ENCODE measurements around the gene C17orf75.
"Not testable (repeated sequence)": the region's sequence is repeated elsewhere in the genome, so short reads cannot be mapped to it uniquely, and the experiment has no call there.

Gene C17orf75

GRCh38 chr17:32341857-32342602 is at the start of gene C17orf75:
Gene C17orf75, minus strand, starts transcription at chr17:32342173. Its CDS starts 34 bp downstream, at chr17:32342139.
- DNase-seq, result peak; percentile 87

DNA sequence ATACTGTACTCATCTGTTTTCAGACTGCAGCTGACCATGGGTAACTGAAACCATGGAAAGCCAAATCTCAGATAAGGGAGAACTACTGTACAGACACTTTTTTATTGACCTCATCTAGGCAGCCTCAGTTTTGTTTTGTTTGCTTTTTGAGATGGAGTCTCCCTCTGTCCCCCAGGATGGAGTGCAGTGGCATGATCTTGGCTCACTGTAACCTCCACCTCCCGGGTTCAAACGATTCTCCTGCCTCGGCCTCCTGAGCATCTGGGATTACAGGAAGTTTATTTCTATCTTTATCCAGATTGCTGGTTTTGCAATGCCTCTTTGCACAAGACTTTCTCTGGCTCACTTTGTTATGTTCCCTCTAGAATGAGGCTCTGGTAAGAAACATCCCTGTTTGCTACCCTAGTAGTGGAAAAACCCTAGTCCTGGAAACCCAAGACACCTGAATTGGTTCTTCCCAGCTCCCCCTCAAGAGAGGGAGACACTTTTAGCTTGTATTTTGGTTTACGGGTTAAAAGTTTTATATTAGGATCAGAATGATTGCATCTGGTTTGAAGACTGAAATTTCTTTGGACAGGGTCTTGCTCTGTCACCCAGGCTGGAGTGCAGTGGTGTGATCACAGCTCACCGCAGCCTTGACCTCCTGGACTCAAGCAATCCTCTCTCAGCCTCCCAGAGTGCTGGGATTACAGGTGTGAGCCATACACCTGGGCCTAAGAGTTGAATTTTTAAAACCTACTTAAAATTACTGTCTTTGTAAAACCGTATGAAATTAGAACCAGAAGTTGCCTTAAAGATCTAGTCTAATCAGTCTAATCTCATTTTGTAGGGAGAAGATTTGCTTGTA is 46.9 kb upstream of the C17orf75 start:
- DNase-seq, result no peak

GRCh38 chr17:32388128-32388527 is 46.2 kb upstream of the C17orf75 start:
- DNase-seq, result not testable (repeated sequence)

- DNase-seq, result no peak
These were observed 44.9 kb upstream of the C17orf75 start for GRCh38 chr17:32386844-32387243.

- DNase-seq, result no peak
These were observed 44.0 kb upstream of the C17orf75 start for GRCh38 chr17:32385971-32386370.

- DNase-seq, result no peak
These were observed 43.1 kb upstream of the C17orf75 start for GRCh38 chr17:32385121-32385520.

DNA sequence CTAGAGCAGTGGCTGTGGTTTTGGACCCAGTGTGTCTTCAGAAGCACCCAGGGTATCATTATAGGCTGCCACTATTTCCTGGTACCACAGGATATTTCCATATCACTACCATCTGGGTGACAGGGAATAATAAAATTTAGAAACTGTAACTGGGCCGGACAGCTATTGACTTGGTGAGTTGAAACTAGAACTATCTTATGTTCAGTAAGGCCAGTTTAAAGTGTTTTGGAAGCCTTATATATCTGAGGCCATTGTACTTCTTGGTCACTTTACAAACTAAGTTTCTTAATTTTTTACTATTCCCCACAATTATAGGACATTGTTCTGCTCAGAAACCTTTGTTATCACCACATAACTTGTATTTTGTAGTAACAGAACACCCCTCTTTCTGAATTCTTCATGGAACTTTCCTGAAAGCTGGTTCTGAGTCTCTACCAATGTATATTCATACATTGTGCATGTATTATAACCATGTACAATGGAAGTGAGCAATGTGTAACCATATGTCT is 42.0 kb upstream of the C17orf75 start:
- no peak for DNase-seq

DNA sequence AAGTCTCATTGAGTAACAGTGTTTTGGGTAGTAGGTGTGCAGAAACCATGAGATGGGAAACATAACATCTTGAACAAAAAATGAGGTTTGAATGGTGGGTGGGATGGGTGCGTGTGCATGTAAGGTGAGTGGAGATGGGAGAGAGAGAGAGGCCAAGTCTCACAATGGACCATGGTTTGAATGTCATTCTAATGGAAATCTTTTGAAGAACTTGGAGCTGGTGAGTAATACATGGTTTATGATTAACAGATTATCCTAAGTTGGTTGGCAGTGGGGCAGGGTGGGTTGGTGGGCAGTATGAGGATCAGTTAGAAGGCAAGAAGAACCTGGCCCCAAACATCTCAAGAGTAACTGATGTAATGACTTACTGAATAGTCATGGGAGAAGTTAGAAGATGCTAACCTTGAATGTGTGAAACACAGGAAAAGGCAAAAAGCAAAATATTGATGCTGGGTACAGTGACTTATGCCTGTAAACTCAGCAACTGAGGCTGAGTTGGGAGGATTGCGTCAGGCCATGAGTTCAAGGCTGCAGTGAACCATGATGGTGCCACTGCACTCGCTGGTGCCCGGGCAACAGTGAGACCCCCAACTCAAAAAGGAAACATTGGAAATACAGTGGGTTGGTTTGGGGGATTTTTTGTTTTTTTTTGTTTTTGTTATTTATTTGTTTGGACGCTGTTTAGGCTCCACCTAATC is 40.7 kb upstream of the C17orf75 start:
- no peak for DNase-seq

GRCh38 chr17:32370426-32370825 is 28.5 kb upstream of the C17orf75 start:
- no peak for DNase-seq

DNA sequence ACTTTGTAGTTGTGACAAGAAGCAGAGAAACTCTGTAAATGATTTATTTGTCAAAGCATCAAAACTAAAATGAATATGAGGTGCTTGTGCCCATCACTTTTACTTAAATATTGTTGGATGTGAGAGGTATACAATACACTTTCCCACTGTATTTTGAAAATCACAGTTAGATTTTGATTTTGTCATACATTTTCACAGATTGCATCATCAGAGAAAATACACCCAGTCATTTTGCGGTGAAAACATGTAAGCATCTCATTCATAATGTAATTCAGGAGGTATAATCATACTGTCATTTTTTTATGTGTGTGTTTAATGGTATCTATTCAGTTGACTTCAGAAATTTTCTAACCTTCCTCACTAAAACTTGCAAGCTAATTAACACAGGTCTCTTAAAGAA is 19.3 kb upstream of the C17orf75 start:
- DNase-seq, result no peak

GRCh38 chr17:32357615-32358014 is 15.6 kb upstream of the C17orf75 start:
- no peak for DNase-seq

- no peak for DNase-seq
These were observed 14.8 kb upstream of the C17orf75 start for GRCh38 chr17:32356750-32357149.

DNA sequence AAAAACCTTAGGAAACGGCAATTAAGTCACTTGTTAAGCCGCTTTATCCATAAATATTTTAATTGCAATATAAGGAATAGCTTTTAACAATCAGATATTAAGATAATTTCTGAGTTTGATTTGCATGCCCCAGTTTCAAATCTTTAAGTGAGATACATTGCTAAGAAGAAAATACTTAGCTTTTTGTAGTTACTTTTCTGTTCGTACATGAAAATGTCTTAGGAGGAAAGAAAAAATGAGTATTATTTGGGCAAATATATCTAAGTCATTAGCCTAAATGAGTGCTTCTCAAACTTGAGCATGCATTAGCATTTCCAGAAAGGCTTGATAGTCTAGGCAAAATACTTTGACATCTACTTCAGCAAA is 14.4 kb upstream of the C17orf75 start:
- no peak for DNase-seq

DNA sequence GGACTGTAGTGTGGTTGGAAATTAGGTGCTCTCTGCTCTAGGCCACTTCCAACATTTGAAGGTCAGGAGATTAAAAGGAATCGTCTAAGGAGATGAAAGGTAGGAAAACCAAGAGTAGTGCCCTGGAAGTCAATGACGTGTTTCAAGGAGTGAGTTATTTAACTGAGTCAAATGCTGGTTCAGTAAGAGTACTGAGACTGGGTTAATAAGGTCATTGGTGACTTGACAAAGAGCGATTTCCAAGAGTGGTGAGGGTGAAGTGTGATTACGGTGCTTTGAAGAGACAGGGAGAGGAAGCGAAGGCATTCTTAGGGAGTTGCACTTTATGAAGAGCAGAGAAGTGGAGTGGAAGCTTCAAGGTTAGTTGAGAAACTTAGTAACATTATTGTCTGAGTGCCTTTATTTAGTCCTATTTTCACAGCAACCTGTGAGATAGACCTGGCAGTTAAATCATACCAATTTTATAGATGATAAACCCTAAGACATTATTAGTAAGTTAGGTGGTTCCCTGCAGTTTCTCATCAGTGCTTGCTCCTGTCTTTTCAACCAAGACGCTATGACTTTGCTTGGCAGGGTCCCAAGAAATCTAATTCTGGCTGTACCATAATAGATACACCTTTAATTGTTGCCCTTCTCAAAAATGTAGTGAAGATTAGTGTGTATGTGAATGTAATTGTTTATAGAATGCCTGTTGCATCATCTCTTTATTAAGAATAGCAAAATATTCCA is 13.8 kb upstream of the C17orf75 start:
- DNase-seq, result no peak

- not testable (repeated sequence) for DNase-seq
These were observed 10.8 kb upstream of the C17orf75 start for GRCh38 chr17:32352734-32353133.

GRCh38 chr17:32350666-32351418 is 8.9 kb upstream of the C17orf75 start:
- DNase-seq, result peak; percentile 37

- peak; percentile 97 for DNase-seq
These were observed 8.1 kb upstream of the C17orf75 start, which contains the start of gene ZNF207 for GRCh38 chr17:32349854-32350665. Gene ZNF207, plus strand, starts transcription at chr17:32350157. Its CDS starts 129 bp downstream, at chr17:32350286.

GRCh38 chr17:32349503-32349853 is 7.5 kb upstream of the C17orf75 start:
- DNase-seq, result peak; percentile 23

GRCh38 chr17:32348483-32348800 is 6.5 kb upstream of the C17orf75 start:
- no peak for DNase-seq

GRCh38 chr17:32345951-32346600 is 4.1 kb upstream of the C17orf75 start:
- DNase-seq, result no peak
